ENCODE results near the gene TATDN2.

TATDN2 gene

DNA sequence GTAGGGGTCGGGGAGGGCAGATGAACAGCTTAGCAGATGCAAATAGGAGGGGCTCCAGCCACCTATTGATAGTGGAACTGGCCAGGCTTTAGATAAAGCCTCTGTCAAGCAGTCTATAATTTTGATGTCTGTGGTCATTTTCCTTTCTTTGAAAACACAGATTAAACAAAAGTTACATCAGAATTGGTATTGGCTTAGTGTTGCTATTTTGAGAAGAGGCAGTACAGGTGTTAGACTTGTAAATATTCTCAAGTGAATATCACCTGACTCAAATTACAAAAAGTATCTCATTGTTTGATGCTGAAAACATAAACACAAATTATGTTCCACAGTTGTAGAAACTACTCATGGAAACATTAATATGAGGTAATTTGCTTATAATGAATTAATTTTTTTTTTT, 26.3 kb downstream of the TATDN2 start:
- H3K27ac ChIP-seq (ENCODE audit: low read length) = no peak overlapping the region
- no peak overlapping the region for H3K9ac ChIP-seq (ENCODE audit: low read depth, low read length)
- no peaks in the 10 kb centered on the region for H3K9me3 ChIP-seq (ENCODE audit: insufficient read depth, low read depth, low read length)
- no peak overlapping the region for H3K4me3 ChIP-seq (ENCODE audit: low read length)
- H3K27me3 ChIP-seq (ENCODE audit: insufficient read depth, low read length) = no peaks in the 10 kb centered on the region
- H3K36me3 ChIP-seq (ENCODE audit: insufficient read depth, low read depth, low read length) = peaks cover 73% of the 10 kb centered on the region
- H3K4me1 ChIP-seq (ENCODE audit: insufficient read depth, low read length) = no peaks in the 10 kb centered on the region

DNA sequence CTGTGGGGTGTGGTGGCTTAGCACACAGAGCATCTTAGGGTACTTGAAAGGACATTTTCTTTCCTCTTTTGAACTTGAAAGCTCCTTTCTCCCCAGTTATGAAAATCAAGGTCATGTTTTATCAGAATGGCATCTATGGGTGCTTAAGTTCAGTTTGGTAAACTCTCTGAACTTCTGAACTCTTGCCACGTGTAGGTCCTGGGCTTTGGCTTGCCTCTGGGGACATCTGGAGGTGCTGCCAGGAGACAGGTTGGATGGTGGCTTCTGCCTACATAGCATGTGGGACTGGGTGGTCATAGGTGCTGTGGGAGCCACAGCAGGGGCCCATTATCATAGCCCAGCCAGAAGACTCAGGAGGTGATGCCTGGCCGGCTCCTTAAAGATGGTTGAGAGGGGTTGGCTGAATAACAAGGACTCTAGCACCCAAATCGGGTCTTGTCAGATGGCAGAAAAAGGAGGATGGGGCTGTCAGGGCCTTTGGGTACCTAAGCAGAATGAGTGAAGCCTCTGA, 28.9 kb downstream of the TATDN2 start:
- peaks cover 67% of the 10 kb centered on the region for H3K36me3 ChIP-seq (ENCODE audit: insufficient read depth, low read depth, low read length)
- H3K9me3 ChIP-seq (ENCODE audit: insufficient read depth, low read depth, low read length) = no peaks in the 10 kb centered on the region
- no peak overlapping the region for H3K4me3 ChIP-seq (ENCODE audit: low read length)
- no peaks in the 10 kb centered on the region for H3K27me3 ChIP-seq (ENCODE audit: insufficient read depth, low read length)
- H3K4me1 ChIP-seq (ENCODE audit: insufficient read depth, low read length) = no peaks in the 10 kb centered on the region
- no peak overlapping the region for H3K9ac ChIP-seq (ENCODE audit: low read depth, low read length)
- no peak overlapping the region for H3K27ac ChIP-seq (ENCODE audit: low read length)

DNA sequence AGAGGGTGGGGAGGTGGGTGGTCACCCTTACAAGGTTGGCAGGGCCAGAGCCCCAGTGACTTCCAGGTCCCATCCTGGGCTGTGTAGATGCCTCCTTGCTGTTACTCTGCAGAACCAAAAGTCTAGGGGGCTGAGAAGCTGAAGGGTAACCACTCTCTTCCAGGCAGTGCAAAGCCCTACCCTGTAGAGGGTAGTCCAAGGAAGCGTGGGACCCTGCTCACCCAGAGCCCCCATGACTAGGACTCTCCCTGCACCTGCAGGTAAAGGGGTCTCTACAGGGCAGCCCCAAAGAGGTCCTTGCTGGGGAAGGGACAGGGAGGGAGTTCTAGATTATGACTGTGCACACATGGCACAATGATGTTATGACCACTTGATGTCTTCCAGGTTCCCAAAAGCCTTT, 30.2 kb downstream of the TATDN2 start:
- Histone ChIP-seq H3K27ac (ENCODE audit: low read length) (no peak overlapping the region), H3K4me3 (ENCODE audit: low read length) (no peak overlapping the region), H3K27me3 (ENCODE audit: insufficient read depth, low read length) (no peaks in the 10 kb centered on the region), H3K9ac (ENCODE audit: low read depth, low read length) (no peak overlapping the region), H3K4me1 (ENCODE audit: insufficient read depth, low read length) (no peaks in the 10 kb centered on the region), H3K36me3 (ENCODE audit: insufficient read depth, low read depth, low read length) (peaks cover 71% of the 10 kb centered on the region), H3K9me3 (ENCODE audit: insufficient read depth, low read depth, low read length) (no peaks in the 10 kb centered on the region)

DNA sequence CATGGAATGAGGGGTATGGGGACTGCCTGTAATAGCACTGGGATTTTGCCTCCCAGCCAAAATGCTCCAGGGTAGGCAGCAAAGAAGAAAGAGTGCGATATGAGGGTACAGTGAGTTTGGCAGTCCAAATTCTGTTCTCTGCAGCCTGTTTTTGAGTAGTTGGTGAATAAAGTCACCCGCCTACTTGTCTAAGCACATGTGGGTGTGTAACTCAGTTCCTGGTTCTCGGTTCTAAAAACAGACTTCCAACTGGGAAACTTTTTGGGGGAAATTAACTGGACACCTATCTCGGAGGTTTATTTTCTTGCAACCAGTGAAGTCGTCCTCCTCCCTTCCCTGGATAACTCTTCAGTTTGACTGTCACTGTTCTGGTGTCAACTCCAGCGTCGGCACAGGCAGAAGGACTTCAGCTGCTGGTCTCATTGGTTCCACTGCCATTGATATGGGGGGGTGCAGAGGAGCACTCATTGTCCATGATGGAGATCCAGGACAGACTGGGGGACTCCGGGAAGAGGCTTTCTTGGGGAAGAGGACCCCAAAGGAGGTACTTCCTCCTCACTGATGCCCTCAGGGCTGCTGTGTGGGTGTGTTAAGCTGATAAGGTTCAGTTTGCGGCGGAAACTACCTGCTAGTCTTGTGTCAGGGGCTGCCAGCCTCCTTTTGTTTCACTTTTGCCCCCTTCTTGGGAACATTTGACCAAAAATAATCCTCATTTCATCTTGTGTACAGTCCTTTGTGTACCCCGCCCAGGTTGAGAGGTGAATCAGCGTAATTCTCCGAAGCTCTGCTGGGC, 31.3 kb downstream of the TATDN2 start:
- Histone ChIP-seq H3K9ac (ENCODE audit: low read depth, low read length) (no peak overlapping the region), H3K27ac (ENCODE audit: low read length) (no peak overlapping the region), H3K4me3 (ENCODE audit: low read length) (no peak overlapping the region), H3K36me3 (ENCODE audit: insufficient read depth, low read depth, low read length) (peaks cover 77% of the 10 kb centered on the region), H3K9me3 (ENCODE audit: insufficient read depth, low read depth, low read length) (no peaks in the 10 kb centered on the region), H3K27me3 (ENCODE audit: insufficient read depth, low read length) (no peaks in the 10 kb centered on the region), H3K4me1 (ENCODE audit: insufficient read depth, low read length) (no peaks in the 10 kb centered on the region)

DNA sequence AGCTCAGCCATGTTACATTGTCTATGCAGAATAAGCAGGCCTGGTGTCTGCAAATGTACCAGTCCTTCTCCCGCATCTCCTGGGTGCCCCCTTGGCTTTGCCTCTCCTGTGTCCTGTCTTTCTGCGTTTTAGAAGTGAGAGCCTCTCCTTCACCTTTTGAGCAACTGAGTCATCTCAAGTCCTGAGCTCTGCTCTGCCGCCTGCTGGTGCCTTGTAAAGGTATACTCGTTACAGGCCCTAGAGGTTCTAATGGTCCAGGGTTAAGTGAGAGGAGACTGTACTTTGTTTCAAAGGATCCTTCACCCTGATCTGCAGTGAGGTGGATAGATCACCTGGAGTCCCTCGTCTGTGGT, 31.9 kb downstream of the TATDN2 start:
- Histone ChIP-seq H3K4me1 (ENCODE audit: insufficient read depth, low read length) (no peaks in the 10 kb centered on the region), H3K4me3 (ENCODE audit: low read length) (no peak overlapping the region), H3K36me3 (ENCODE audit: insufficient read depth, low read depth, low read length) (peaks cover 77% of the 10 kb centered on the region), H3K9ac (ENCODE audit: low read depth, low read length) (no peak overlapping the region), H3K27ac (ENCODE audit: low read length) (no peak overlapping the region), H3K27me3 (ENCODE audit: insufficient read depth, low read length) (no peaks in the 10 kb centered on the region), H3K9me3 (ENCODE audit: insufficient read depth, low read depth, low read length) (no peaks in the 10 kb centered on the region)

DNA sequence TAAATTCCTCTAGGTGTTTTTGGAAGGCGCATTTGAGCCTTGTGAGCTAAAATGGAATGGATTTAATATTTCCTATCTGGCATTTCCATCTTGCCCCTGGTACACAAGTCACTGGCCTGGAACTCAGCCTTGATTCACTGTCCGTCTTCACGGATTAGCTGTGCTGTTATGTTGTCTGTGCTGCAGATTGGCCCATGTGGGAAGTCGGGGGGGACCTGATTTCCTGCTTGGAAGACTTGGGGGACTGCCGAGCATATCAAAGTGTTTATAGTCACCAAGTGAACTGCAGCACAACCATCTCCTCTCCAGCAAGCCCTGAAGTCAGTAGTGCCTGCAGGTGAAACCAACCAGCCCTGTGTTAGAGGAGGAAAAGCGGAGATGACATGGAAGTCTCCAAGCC, 32.3 kb downstream of the TATDN2 start:
- no peaks in the 10 kb centered on the region for H3K27me3 ChIP-seq (ENCODE audit: insufficient read depth, low read length)
- H3K36me3 ChIP-seq (ENCODE audit: insufficient read depth, low read depth, low read length) = peaks cover 77% of the 10 kb centered on the region
- no peaks in the 10 kb centered on the region for H3K4me1 ChIP-seq (ENCODE audit: insufficient read depth, low read length)

DNA sequence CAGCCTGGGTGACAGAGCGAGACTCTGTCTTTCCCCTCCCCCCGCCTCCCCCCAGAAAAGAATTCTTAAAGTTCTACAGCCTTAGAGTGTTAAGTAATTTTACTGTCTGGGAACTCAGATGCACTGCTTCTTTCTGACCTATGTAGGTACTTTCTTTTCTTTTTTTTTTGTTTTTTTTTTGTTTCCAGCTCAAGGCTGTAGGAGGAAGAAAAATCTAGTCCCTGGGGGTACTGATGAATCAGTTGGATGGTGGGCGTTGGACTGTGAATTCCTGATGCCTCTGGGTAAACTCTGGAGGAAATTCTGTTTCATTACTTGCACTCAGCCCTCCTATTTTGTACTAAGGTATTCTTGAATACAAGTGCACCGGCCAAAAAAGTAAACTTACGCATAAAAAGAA, 33.7 kb downstream of the TATDN2 start:
- no peak overlapping the region for H3K4me3 ChIP-seq (ENCODE audit: low read length)
- peaks cover 63% of the 10 kb centered on the region for H3K36me3 ChIP-seq (ENCODE audit: insufficient read depth, low read depth, low read length)
- no peak overlapping the region for H3K27ac ChIP-seq (ENCODE audit: low read length)
- H3K9ac ChIP-seq (ENCODE audit: low read depth, low read length) = no peak overlapping the region
- no peaks in the 10 kb centered on the region for H3K9me3 ChIP-seq (ENCODE audit: insufficient read depth, low read depth, low read length)
- peaks cover 6% of the 10 kb centered on the region; the same call in 1 of the 2 replicates for H3K4me1 ChIP-seq (ENCODE audit: insufficient read depth, low read length)
- no peaks in the 10 kb centered on the region for H3K27me3 ChIP-seq (ENCODE audit: insufficient read depth, low read length)

More for the DNA sequence above, 32.3 kb downstream of the TATDN2 start:
- Histone ChIP-seq H3K27ac (ENCODE audit: low read length) (no peak overlapping the region), H3K9me3 (ENCODE audit: insufficient read depth, low read depth, low read length) (no peaks in the 10 kb centered on the region), H3K9ac (ENCODE audit: low read depth, low read length) (no peak overlapping the region), H3K4me3 (ENCODE audit: low read length) (no peak overlapping the region)

DNA sequence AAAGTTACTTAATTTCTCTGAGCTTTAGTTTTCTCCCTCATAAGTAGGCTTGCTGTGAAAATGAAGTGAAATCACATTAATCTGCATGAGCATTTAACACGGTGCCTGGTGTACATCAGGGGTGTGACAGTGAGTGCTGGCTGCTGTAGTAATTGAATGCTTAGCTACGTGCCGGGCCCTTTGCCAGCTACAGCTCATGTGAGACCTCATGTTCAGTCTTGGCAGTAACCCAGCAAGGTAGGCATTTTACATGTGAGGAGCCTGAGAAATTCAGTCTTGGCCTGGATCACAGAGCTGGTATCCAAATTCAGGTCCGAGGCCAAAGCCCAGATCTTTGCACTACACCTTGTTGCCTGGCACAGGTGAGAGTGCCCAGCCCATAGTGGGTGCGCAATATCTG, 35.4 kb downstream of the TATDN2 start:
- Histone ChIP-seq H3K27ac (ENCODE audit: low read length) (no peak overlapping the region), H3K4me1 (ENCODE audit: insufficient read depth, low read length) (peaks cover 10% of the 10 kb centered on the region; the same call in 1 of the 2 replicates), H3K9me3 (ENCODE audit: insufficient read depth, low read depth, low read length) (no peaks in the 10 kb centered on the region), H3K4me3 (ENCODE audit: low read length) (no peak overlapping the region), H3K9ac (ENCODE audit: low read depth, low read length) (no peak overlapping the region), H3K27me3 (ENCODE audit: insufficient read depth, low read length) (no peaks in the 10 kb centered on the region), H3K36me3 (ENCODE audit: insufficient read depth, low read depth, low read length) (peaks cover 47% of the 10 kb centered on the region)

DNA sequence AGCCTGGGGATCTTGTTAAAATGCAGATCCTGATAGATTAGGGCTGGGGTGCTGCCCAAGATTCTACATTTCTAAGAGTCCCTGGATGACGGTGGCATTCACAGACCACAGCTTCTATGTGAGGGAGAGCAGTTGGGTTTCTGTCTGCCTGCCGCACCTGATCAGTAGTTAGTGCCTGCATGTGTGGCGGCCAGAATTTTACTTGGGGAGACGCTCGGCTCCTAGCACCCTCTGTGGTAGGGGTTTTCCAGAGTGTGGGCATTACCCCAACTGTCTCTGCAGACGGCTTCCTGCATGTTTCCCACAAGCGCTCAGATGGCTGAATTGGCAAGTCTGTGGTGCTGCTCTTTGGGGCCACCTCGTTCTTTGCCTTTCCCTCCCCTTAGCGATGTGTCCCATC, 36.2 kb downstream of the TATDN2 start:
- no peak overlapping the region for H3K9ac ChIP-seq (ENCODE audit: low read depth, low read length)
- H3K4me3 ChIP-seq (ENCODE audit: low read length) = no peak overlapping the region
- no peaks in the 10 kb centered on the region for H3K27me3 ChIP-seq (ENCODE audit: insufficient read depth, low read length)
- peaks cover 10% of the 10 kb centered on the region; the same call in 1 of the 2 replicates for H3K4me1 ChIP-seq (ENCODE audit: insufficient read depth, low read length)
- H3K9me3 ChIP-seq (ENCODE audit: insufficient read depth, low read depth, low read length) = no peaks in the 10 kb centered on the region
- peaks cover 38% of the 10 kb centered on the region for H3K36me3 ChIP-seq (ENCODE audit: insufficient read depth, low read depth, low read length)
- H3K27ac ChIP-seq (ENCODE audit: low read length) = no peak overlapping the region

DNA sequence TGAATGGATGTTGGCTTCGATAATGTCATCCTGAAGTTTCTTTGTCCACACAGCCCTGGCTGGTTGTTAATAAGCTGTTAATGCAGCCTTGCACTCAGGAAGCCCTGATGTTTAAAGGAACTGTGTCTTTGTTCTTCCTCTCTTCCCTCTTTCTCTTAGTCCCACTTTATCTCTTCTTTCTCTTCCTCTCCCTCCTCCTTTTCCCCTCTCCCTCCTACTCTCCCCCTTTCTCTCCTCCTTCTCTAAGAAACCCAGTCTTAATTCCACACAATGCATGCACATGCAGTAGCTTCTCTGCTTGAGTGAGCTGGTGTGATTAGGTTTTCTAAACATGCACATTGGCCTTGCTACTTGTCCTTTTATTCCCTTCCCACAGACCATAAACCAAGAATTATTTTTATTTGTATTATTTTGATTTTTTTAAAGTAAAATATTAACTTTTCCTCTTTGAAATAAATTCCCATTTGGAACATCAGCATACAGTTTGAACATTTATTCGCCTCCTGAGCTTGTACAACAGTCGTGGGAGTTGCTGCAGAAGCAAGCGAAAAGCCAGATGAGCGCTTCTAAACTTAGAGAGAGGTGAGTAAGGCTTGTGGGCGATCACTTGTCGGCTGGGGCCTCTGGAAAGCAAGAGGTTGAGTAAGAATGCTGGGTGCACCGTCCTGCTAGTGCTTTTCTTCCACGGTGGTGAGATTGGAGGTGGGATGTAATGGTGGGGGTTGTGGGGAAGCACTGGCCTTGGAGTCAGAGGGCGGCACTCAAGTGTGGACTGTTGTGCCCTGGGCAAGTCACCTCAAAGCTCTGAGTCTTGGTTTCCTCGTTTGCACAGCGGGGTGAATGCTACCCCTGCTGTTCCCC, 37.2 kb downstream of the TATDN2 start:
- Histone ChIP-seq H3K4me3 (ENCODE audit: low read length) (no peak overlapping the region), H3K9me3 (ENCODE audit: insufficient read depth, low read depth, low read length) (no peaks in the 10 kb centered on the region), H3K36me3 (ENCODE audit: insufficient read depth, low read depth, low read length) (peaks cover 28% of the 10 kb centered on the region), H3K27ac (ENCODE audit: low read length) (no peak overlapping the region), H3K9ac (ENCODE audit: low read depth, low read length) (peak overlapping the region; percentile 43), H3K4me1 (ENCODE audit: insufficient read depth, low read length) (peaks cover 10% of the 10 kb centered on the region; the same call in 1 of the 2 replicates), H3K27me3 (ENCODE audit: insufficient read depth, low read length) (no peaks in the 10 kb centered on the region)

DNA sequence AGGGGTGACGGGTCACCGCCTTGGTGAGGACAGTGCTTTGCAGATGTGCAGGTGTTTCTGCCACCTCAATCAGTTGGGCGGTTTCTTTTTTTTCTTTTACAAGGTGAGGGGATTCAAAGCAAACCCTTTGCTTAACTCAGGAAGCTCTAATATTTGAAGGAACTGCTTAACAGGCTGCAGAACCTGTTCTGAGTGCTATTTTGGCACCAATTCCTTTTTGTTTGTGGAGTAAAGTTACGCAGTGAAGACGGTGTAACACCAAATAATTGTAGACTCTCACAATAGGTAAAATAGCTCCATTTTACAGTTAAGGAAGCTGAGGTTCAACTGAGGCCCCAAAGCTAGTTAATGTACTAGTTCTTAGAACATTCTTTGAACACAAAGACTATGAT, 37.9 kb downstream of the TATDN2 start:
- Histone ChIP-seq H3K9me3 (ENCODE audit: insufficient read depth, low read depth, low read length) (no peaks in the 10 kb centered on the region), H3K9ac (ENCODE audit: low read depth, low read length) (no peak overlapping the region), H3K36me3 (ENCODE audit: insufficient read depth, low read depth, low read length) (peaks cover 22% of the 10 kb centered on the region), H3K27ac (ENCODE audit: low read length) (no peak overlapping the region), H3K4me1 (ENCODE audit: insufficient read depth, low read length) (peaks cover 10% of the 10 kb centered on the region; the same call in 1 of the 2 replicates), H3K27me3 (ENCODE audit: insufficient read depth, low read length) (no peaks in the 10 kb centered on the region), H3K4me3 (ENCODE audit: low read length) (no peak overlapping the region)
